ENCODE data around the gene XK.
"Not testable (repeated sequence)": the region's sequence is repeated elsewhere in the genome, so short reads cannot be mapped to it uniquely, and the experiment has no call there.

Gene XK, protein sequence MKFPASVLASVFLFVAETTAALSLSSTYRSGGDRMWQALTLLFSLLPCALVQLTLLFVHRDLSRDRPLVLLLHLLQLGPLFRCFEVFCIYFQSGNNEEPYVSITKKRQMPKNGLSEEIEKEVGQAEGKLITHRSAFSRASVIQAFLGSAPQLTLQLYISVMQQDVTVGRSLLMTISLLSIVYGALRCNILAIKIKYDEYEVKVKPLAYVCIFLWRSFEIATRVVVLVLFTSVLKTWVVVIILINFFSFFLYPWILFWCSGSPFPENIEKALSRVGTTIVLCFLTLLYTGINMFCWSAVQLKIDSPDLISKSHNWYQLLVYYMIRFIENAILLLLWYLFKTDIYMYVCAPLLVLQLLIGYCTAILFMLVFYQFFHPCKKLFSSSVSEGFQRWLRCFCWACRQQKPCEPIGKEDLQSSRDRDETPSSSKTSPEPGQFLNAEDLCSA

DNA sequence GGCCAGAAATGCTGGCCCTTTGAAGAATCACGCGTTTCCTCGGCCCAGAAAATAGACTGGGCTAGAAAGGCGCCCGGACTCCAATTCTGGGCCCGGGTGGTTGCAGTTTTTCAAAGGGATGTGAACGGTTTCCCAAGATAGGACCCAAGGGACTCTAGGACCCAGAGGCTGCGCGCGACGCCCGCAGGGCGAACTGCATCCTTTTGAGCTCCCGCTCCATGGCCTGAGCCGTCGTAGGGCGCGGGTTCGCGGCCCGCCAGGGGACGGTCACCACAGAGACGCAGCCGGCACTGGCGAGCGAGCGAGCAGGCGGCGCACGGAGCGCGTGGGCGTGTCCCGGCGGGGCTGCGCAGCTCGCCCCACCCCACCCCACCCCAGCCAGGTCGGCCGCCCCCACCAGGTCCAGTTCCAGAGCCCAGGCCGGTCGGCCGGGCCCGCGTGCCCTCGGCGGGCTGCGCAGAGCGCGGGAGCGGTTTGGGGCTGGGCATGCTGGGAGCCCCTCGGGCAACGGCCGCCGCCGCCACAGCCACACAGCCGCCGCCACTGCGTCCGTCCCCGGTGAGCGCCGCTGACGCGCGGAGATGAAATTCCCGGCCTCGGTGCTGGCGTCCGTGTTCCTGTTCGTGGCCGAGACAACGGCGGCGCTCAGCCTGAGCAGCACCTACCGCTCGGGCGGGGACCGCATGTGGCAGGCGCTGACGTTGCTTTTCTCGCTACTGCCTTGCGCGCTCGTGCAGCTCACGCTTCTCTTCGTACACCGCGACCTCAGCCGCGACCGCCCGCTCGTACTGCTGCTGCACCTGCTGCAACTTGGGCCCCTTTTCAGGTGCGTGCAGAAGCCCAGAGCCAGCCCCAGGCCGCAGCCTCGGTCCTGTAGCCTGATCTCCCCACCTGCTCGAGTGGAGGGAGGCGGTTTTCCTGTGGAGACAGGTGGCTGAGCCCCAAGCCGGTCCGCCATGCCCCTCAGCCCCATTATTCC, at the start of gene XK:
Gene XK (plus strand): TSS at position 411 of the 979 bp plus-strand sequence. CDS start 171 bp downstream, at position 582.
- DNase-seq, result peak; percentile 0

DNA sequence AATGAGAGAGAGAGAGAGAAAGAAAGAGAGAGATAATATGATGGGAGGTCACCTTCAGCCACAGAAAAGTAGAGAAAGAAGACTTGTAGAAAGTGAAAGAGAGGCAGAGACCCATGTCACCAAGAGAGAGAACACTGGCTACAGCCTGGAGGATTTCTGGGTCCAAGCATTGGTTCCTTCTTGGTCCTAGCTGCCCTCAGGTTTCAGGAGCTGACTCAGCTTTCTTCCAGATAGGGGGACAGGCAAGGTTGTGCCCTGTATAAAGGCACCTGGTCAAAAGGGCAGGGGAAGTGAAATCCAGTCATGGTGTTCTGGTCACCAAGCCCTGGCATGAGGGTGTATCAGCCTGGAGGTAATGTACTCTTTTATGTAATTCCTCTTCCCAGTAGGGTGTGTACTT, 47.5 kb upstream of the XK start:
- DNase-seq, result no peak

DNA sequence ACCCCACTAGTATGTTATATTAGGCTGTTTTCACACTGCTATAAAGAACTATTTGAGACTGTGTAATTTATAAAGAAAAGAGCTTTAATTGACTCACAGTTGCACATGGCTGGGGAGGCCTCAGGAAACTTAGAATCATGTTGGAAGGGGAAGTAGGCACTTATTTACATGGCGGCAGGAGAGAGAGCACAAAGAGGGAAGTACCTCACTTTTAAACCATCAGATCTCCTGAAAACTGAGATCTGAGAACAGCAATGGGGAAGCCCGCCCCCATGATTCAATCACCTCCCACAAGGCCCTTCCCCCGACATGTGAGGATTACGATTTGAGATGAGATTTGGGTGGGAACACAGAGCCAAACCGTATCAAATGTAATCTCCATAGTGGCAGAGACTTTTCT, 45.4 kb upstream of the XK start:
- no peak for DNase-seq

DNA sequence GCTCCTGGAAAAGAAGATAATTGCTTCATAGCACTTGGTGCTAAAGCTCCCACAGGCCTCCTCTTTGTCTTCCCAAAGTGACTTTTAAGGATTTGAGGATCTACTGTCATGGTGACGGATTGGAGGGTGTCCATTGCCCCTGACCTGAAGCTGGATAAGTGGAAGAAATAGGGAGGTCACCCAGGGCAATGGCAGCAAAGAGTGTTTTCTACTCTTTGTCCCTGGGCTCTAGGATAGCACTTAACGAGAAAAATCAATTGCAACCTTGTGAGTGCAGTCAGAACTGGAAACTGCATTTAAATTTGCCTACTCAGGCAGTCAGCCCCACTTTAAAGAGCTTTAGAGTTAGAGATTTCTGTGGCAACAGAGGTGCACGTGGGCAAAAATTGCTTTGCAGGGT, 43.7 kb upstream of the XK start:
- DNase-seq, result no peak

DNA sequence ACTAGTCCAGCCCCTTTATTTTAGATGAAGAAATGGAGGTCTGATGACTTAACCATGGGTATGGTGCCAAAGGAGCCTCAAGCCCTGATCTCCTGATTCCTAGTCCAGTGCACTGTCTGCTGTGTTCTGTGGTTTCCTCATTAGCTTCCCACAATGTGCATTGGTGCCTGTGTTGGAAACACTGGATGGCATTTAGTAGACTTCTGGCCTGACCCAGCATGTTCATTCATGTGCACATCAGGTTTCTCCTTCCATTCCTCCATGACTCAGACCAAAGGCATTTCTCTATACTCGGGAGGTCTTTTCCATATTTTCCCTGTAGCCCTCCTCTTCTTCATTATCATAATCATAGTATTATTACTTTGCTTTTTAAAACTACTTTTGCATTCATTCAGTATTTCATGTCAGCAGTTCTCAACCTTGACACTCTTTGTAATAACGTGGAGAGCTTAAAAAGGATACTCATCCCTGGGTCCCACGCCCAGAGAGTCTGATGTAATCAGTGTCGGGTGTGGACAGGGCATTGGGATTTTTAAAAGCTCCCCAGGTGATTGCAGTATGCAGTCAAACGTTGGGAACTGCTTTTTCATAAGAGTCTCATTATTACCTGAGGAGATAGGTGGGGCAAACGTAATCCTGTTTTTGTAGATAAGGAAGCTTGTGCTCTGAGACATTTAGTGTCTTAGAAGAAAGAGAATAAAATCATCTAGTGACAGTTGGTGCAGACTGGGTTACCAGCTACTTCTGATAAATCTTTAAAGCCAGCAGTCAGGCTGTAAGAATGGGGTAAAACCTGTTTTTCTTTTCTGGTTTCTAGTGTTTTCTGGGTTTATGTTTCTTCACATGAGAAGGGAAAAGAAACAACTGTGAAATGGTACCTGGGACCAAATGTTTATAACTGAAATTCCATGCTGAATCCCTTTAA, 40.9 kb upstream of the XK start:
- DNase-seq, result no peak

DNA sequence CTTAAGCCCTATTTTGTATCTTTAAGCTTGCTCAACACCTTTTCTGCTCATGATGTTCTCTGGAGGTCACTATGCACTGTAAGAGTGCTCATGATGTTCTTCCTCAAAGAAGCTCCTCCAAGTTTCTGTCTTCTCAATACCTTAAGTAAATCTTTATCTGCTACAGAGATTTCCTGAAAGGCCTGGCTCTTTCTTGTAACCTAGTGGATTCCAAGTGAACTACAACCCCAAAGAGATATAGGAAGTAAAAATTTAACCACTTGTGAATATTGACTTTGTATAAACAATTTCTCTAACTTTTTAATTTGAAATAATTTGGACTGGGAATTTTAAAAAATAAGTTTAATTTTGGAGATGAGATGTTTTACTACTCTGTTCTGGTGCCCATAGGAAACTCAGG, 39.3 kb upstream of the XK start:
- no peak for DNase-seq

DNA sequence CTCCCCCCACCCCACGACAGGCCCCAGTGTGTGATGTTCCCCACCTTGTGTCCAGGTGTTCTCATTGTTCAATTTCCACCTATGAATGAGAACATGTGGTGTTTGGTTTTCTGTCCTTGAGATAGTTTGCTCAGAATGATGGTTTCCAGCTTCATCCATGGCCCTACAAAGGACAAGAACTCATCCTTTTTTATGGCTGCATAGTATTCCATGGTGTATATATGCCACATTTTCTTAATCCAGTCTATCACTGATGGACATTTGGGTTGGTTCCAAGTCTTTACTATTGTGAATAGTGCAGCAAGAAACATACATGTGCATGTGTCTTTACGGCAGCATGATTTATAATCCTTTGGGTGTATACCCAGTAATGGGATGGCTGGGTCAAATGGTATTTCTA, 34.7 kb upstream of the XK start:
- not testable (repeated sequence) for DNase-seq

DNA sequence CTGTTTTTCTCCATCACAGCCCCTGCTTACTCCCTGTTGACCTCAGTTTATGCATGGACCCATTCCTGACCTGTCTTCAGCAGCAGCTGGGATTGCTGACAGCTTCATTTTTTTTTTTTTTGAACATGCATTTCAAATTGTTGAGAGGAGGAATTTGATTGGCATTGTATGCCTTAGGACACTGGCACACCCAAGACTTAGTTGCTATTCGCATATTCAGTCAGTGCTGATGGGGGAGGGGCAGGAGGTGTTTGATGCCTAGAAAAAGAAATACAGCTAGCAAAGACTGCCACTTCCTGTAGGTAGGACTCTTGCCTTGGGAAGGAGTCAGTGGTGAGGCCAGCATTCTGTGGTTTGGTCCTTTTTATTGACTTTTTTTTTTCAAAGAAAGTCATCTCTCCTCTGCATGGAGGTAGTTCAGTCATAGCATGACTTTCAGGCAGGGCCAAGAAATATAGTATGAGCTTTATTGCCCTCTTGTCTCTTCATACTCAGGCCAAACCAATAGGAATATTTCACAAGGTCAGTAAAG, 33.6 kb upstream of the XK start:
- no peak for DNase-seq

DNA sequence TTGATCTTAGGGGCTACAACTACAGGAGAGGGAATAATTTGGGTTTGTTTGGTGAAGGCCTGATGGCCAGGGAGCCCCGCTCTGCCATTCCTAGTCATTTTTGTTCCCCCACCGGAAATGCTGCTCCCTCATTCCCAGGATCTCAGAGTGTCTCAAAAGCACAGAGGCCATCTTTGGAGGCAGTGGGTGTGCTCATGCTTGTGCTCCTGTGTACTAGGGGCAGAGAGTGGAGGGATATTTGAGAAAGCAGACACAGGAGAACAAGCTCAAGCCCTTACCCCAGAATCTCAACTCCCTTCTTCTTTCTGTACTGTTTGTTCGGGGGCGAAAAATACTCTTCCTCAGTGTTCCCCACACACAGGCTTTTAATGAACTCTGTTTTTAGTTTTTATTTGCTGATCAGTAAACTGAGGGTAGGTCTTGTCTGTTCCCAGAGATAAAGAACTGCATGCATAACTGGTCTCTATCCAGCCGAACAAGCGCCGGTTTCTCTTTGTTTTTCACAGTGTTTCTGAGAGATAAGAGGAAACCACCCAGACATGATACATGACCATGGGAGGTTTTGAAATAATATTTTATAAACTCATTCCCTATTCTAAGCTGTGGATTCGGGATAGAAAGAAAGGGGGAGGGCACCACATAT, 32.9 kb upstream of the XK start:
- no peak for DNase-seq

DNA sequence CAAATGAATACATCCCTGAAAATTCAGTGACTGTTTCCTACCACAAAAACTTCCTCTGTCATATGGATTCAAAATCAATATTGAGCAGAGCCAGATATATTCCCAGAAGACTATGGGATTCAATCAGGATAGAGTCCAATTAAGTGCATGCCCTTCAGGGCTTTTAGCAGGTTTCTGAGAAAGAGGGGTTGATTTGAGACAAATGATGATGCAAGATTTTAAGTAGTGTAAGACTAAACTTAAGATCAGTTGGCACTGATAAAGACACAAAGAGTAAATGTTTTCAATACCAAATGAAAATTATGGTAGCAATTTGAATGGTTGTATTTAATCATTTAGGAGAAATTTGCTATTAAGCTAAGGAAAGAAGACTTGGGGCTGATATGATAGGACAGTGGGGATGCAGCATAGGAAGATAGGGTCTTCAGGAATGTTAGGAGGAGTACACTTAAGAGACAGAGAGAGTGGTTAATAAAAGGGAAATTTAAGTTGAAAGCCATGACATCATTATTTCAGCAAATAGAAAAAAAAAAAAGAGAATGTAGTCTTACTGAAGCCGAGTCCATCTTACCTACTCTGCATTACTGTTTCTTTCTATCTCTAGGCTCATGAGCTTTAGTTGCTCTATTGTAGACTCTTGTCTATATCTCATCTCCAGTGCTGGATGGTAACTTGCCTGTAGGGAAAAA, 32.0 kb upstream of the XK start:
- DNase-seq, result no peak

DNA sequence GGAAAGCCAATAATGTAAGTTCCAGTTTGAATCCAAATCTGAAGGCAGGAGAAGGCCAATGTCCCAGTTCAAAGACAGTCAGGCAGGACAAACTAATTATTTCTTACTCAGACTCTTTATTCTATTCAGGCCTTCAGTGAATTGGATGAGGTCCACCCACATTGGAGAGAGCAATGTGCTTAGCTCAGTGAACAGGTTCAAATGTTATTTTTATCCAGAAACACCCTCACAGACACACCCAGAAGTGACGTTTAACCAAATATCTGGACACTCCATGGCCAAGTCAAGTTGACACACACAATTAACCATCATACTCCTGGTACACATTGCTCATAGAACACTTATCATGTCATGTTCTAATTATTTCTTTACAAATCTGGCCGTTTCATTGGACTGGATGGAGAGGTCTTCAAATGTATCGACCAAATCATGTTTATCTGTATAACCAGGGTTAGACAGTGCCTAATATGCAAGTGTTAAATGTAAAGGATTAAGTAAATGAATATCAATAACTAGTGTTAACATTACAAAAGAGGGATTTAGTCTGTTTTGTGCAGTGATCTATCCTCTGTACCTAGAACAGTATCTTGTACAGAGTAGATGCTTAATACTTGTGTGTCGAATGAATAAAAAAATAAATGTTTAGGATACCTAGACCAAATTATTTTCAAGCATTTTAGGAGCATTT, 27.1 kb upstream of the XK start:
- no peak for DNase-seq

DNA sequence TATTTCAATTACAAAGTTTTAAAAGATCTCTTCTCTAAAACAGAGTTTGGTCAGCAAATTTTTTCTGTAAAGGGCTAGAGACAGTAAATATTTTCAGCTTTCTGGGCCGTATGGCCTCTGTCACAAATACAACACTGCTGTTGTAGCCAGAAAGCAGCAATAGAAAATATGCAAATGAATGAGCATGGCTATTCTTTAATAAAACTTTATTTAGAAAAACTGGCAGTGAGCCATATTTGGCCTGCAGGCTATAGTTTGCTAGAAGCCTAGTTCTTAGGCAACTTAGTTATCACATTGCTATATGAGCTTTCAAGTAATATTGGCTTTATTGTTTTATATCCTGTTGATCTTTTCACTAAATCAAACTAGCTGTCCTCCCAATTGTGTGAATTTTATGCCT, 26.5 kb upstream of the XK start:
- no peak for DNase-seq

DNA sequence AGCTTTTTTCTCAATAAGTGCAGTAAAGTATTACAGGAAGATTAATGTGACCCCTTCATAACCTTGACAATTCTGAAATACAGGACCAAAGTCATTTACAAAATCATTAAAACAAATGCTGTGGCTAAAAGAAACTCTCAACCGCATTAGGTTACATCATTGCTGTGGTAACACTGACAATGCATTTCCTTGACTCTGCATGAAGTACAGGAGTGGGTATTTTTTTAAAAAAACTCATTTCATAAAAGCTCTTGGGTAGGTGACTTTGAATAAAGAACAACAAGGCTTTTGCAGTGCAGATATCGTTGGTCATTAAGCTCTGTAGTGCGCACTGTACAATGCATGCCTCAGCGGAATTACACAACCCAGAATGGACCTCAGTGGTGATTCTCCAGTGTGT, 23.4 kb upstream of the XK start:
- DNase-seq, result no peak

DNA sequence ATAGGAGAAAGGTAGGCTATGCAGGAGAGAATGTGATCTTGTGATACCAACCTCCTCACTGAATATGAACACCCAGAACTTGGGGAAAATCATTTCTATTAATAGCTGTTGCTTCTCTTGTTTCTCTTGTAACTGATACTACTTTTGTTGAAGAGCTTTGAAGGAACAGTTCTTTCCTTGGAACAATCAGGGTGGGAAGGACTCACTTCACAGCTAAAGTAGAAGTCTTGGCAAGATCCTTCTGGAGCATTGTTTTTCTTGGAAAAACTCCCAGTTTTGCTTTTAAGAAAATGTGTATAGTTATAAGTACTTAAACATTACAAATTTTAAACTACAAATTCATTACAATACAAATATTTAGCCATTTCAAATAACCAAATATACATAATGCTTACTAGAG, 19.1 kb upstream of the XK start:
- DNase-seq, result no peak

DNA sequence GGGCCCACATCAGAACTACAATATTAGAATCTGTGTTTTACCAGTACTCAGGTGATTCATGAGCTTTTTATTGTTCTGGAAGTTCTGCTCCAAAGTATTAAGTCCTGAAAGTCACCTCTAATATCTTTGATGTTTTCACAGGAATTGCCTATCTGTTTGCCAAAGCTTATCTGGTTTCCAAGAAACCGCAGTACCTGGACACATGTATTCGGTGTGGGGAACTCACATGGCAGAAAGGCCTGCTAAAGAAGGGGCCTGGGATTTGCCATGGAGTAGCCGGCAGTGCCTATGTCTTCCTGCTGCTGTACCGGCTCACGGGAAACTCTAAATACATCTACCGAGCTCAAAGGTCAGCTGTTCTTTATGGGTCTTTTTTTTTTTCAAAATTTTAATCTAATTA, 18.4 kb upstream of the XK start:
- no peak for DNase-seq

DNA sequence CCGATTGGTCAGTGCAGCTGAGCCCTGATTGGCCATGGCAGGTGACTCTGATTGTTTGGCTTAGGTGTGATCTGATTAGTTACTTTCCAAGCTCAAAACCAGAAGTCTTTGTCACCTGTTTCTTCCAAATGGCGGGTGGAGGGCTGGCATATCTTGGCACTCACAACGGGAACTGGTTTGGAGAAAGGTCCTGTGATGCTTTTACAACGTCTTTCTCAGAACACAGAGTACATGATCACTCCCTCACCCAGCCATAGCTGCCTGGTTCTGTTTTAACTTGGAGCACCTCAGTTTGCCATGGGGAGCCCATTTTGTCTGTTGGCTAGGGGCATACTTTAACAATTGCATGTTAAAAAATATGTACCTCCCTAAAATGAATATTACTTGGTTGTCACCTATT, 13.0 kb upstream of the XK start:
- DNase-seq, result no peak

DNA sequence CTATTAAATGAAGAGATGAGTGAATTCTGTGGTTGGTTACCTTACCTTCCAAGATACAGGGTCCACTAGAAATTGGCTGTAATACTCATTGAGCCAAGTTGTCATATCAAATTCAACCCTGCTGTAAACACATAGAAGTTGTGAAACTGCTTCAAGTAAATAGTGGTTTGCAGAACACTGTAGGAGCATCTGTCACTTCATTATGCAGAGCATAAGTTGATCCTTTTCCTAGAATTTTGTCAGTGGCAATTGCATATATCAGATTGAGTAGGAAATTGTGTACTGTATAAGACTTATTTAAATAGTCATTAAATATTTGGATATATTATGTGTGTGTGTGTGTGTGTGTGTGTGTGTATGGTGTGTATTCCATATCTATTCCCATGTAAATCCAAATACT, 8.8 kb upstream of the XK start:
- DNase-seq, result no peak

DNA sequence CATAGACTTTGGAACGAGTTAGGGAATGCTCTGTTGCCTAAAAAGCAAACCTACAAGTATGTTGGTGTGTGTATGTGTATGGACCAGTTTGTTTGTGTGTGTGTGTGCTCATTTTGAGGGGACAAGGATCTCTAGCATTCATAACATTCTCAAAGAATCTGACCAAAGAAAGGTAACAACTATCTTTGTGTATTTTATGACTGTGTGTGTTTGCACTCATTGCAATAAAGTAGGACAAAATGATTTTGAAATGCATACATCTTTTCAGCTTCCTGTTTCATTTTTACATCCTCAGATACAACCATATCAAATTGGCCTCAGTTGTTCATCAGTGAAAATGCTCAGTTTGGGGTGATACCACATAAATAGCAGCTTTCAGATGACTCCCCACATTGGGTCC, 8.3 kb upstream of the XK start:
- DNase-seq, result no peak

DNA sequence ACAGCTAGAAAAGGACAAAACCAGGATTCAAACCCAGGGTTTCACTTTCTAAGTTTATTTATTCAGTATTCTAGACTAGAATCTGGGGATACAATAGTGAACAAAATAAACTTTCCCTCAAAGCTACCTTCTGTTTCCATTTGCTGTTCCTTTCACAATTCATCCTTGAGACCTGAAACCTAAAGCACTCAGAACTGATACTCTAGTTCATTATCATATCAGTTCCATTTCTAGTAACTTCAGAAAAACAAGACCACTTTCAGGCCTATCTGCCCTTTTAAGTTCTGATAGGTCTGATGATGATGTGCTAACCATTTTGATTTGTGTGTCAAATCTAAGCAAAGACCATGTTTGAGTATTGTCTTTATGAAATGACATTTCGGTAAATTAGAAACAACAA, 7.8 kb upstream of the XK start:
- DNase-seq, result no peak

DNA sequence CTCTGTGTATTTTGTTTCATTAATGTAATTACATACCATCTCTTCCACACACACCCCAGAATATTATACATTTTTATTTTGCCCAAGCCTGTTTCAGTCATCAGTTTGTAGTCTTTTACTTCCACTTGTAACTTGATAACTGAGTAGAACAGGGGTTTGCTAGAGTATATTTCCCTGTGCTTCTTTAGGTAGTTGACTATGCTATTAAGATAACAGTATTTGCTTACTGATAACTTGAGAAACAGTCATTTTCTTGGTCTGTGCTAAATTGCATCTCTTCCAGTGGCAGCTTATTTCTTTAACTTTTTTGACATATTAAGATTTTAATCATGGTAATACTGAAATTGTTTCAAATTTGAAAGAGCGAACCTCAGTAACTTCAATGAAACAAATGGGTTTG, 7.0 kb upstream of the XK start:
- DNase-seq, result no peak

DNA sequence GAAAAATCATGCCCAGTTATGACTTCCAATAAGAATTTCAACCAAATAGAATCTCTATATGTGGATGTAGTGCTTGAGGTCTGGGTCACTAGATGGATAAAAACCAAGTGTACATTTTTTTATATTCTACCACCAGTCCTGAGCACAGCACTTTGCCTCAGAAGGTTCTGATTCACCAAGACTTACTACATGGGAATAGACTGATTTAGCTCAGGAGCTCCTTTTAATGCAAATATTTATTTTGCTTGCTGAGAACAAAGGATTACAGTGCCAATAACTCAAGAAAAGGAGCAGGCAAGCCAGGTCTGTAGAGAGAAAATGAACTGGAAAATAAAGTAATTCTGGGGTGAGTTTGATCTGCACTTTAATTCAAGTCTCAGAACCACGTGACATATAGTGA, 6.4 kb upstream of the XK start:
- no peak for DNase-seq
